HG03378 (cell line): Measurements from ENCODE around the gene VEGFA.

Experiments used
- ATAC-seq: cut with Tn5 transposase; IDR thresholded peaks from one replicate; pipeline ENCODE4 v1.9.1; 2021; ENCODE audit warnings: mild to moderate bottlenecking, moderate library complexity; ENCODE audit not compliant: unreplicated experiment

Gene VEGFA

DNA sequence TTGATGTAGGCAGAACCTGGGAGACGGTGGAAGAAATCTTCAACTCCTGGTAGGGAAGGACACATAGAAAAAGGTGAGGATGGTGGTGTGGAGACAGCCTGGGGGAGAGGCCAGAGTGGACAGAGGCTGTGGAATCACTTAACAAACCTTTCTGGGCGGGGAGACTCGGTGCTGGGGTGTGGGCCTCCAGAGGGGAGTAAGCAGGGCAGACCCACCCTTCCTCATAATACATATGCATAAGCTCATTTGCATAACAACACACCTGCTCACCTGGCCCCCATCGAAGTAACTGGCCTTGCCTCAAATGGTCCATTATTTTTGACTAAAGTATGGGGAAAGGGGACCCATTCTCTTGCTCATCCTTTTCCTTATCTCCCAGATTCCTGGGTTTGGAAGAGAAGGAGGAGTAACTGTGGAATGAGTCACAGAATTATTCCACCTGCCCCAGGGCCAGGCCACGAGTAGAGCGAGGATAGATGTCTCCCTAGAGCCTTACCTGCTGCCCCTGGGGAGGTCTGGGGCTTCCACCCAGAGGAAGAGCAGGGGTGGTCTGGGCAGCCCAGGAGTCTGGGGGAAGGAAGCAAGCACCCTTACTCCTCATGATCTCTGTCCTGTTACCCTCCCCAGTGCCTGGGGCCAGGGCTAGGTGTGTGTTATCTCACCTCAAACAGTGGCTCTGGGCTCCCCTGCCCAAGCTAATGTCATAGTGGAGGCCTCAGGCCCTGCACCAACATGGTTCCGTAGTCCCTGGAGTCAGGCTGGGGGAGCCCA, 10.7 kb upstream of the VEGFA start:
- ATAC-seq, result no peak

GRCh38 chr6:43759907-43760206, 10.2 kb upstream of the VEGFA start:
- ATAC-seq, result no peak

DNA sequence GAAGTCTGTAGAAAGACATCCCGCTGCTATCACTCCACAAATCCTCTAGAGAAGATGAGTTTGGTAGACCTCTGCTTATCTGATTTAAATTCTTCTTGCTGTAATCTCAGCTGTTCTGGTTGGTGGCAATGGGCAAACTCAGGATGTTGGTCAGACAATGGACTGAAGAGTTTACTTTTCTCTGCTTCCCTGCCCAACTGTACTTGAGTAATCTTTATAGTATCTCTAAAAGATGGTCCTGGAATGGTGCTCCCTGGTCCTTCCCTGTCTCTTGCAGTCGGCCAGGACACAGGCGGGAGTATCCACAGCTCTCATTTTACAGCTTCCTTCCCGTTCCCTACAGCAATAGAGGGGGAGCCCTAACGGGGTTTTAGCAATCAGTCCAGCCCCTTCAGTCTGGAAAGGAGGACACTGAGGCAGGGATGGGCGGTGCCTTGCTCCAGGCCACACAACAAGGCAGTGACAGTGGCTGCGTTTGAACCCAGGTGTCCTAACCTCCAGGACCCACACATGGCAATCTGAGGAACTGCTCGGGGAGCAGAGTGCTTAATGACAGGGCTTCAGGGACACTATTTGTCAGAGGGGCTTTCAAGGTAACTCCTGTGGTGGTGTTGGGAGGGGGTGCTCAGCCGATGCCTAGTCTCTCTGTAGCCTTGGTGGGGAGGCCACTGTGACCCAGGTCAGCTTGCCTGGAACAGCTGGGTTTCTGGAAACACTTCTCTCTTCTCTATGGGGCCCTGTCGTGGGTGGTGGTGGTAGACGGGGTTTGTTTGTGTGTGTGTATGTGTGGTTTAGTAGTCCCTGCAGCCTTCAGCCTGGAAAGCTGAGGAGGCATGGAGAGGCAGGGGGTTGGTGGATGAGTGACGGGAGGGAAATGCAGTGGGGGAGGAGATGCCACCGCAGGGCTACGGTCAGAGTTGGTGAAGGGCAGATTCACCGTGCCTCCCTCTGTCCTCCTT, 9.5 kb upstream of the VEGFA start:
- ATAC-seq, result no peak

- no peak for ATAC-seq
These were observed 8.2 kb upstream of the VEGFA start for GRCh38 chr6:43761666-43762409.

GRCh38 chr6:43762410-43762768, 7.6 kb upstream of the VEGFA start:
- ATAC-seq, result no peak

DNA sequence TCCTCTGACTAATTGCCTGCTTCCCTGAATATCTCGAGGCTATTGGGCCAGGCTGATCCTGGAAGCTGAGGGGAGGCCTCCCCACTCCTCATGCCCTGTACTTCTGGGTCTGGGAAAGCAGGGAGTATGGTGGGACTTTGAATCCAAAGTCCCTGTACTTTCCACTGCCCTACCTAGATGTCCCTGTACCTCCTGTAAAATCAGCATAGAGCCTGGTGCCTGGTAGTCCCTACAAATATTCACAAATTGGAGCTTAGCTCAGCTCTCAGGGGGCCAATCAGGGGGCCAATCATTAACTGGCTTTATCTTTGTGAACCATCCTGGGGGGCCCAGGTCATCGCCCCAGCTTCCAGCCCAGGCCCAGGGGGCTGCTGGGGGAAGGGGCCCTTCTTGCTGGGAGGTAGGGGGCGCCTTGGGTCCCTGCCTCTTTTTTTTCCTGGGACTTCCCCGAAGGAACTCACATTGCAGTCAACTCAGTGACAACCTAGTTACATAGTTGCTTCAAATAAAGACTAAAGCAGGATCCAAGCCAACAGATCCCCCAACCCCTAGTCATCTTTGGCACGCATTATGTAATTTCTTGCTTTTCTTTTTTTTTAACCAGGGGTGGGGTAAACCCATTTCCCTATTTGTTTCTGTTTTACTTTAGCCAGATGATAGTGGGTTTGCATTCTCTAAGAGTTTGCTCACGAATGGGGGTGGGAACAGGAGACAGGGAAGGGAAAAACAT, 6.9 kb upstream of the VEGFA start:
- ATAC-seq, result no peak

DNA sequence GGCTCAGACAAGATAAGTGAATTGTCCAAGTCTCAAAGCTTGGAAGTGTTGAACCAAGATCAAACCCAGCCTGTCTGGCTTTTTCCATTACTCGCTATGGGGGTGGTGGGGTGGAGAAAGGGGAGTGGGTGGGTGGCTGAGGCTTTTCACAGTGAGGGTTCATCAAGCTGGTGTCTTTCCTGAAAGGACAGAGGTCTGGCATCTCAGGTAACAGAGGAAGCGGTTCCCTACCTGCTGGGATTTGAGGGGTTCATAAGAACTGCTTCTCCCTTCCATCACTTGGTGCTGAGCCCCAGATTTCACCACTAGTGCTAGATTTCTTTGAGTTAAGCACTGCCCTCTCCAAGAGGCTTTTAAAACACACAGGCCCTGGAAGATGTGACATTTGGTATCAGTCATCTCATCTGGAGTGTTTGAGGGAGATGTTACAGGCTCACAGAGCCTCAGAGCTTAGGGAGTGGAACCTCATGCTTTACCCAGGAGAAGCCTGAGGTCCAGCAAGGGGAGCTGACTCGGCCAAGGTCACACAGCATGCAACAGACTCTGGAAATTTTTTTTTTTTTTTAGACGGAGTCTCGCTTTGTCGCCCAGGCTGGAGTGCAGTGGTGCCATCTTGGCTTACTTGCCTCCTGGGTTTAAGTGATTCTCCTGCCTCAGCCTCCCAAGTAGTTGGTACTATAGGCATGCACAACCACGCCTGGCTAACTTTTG, 6.0 kb upstream of the VEGFA start:
- no peak for ATAC-seq

- ATAC-seq, result no peak
These were observed 5.2 kb upstream of the VEGFA start for GRCh38 chr6:43764772-43765171.

DNA sequence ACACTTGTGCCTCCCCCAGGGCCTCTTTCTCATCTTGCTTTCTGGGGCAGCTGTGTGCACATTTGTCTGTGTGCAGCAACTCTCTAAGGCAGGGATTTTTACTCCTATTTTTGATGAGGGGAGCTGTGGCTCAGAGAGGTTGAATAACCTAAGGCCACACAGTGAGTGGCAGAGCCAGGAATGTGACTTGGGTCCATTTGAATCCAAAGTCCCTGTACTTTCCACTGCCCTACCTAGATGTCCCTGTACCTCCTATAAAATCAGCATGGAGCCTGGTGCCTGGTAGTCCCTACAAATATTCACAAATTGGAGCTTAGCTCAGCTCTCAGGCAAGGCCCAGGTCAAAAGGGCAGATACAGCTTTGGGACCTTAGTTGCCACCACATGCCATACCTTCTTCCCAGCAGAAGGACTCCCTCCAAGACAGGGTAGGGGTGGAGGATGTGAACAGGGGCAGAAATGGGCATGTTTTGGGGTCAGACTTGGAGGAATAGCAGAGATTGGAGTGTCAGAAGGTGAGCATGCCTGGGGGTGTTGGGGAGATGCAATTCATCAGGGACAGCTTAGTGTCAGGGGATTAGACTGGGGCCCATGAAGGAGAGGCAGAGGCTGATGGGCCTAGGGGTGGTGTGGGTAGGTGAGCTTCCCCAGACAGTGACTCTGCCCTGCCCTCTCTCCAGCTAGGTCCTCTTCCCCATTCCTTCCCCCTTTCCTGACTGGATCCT, 4.1 kb upstream of the VEGFA start:
- ATAC-seq, result no peak

- ATAC-seq, result no peak
These were observed 3.5 kb upstream of the VEGFA start for GRCh38 chr6:43766500-43766853.

DNA sequence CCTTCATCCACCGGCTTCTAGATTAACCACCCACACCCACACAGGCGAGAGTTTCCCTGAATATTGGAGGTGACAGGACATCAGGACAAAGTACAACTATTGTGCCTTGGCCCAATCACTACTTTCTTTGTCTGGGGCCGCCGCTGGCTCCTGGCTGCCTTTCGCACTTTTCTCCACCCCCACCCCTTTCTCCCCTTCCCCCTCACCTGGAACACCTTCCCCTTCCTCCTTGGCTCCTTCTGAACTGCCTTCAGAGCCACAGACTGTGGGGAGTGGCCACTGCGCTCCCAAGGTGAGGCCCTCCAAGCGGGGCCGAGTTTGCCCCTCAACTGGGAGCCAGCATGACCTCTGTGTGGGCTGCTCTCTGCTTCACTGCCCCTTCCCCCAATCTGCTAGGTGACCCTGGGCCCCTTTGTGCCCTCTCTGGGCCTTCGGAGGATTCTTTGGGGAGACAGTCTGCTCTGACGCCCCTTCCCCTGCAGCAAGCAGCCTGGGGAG, 3.0 kb upstream of the VEGFA start:
- ATAC-seq, result no peak

GRCh38 chr6:43767553-43768505, 2.2 kb upstream of the VEGFA start:
- no peak for ATAC-seq

DNA sequence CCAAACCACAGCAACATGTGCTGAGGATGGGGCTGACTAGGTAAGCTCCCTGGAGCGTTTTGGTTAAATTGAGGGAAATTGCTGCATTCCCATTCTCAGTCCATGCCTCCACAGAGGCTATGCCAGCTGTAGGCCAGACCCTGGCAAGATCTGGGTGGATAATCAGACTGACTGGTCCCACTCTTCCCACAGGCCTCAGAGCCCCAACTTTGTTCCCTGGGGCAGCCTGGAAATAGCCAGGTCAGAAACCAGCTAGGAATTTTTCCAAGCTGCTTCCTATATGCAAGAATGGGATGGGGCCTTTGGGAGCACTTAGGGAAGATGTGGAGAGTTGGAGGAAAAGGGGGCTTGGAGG, 1.5 kb upstream of the VEGFA start:
- no peak for ATAC-seq

DNA sequence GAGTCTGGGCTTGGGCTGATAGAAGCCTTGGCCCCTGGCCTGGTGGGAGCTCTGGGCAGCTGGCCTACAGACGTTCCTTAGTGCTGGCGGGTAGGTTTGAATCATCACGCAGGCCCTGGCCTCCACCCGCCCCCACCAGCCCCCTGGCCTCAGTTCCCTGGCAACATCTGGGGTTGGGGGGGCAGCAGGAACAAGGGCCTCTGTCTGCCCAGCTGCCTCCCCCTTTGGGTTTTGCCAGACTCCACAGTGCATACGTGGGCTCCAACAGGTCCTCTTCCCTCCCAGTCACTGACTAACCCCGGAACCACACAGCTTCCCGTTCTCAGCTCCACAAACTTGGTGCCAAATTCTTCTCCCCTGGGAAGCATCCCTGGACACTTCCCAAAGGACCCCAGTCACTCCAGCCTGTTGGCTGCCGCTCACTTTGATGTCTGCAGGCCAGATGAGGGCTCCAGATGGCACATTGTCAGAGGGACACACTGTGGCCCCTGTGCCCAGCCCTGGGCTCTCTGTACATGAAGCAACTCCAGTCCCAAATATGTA, 957 bp upstream of the VEGFA start:
- ATAC-seq, result no peak

GRCh38 chr6:43770372-43771209, 580 bp downstream of the VEGFA start:
- ATAC-seq, result no peak

DNA sequence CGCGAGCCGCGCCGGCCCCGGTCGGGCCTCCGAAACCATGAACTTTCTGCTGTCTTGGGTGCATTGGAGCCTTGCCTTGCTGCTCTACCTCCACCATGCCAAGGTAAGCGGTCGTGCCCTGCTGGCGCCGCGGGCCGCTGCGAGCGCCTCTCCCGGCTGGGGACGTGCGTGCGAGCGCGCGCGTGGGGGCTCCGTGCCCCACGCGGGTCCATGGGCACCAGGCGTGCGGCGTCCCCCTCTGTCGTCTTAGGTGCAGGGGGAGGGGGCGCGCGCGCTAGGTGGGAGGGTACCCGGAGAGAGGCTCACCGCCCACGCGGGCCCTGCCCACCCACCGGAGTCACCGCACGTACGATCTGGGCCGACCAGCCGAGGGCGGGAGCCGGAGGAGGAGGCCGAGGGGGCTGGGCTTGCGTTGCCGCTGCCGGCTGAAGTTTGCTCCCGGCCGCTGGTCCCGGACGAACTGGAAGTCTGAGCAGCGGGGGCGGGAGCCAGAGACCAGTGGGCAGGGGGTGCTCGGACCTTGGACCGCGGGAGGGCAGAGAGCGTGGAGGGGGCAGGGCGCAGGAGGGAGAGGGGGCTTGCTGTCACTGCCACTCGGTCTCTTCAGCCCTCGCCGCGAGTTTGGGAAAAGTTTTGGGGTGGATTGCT, 1.3 kb downstream of the VEGFA start:
- no peak for ATAC-seq
